ENCODE results near the gene TNS3.
"Not testable (repeated sequence)": the region's sequence is repeated elsewhere in the genome, so short reads cannot be mapped to it uniquely, and the experiment has no call there.

Gene TNS3

DNA sequence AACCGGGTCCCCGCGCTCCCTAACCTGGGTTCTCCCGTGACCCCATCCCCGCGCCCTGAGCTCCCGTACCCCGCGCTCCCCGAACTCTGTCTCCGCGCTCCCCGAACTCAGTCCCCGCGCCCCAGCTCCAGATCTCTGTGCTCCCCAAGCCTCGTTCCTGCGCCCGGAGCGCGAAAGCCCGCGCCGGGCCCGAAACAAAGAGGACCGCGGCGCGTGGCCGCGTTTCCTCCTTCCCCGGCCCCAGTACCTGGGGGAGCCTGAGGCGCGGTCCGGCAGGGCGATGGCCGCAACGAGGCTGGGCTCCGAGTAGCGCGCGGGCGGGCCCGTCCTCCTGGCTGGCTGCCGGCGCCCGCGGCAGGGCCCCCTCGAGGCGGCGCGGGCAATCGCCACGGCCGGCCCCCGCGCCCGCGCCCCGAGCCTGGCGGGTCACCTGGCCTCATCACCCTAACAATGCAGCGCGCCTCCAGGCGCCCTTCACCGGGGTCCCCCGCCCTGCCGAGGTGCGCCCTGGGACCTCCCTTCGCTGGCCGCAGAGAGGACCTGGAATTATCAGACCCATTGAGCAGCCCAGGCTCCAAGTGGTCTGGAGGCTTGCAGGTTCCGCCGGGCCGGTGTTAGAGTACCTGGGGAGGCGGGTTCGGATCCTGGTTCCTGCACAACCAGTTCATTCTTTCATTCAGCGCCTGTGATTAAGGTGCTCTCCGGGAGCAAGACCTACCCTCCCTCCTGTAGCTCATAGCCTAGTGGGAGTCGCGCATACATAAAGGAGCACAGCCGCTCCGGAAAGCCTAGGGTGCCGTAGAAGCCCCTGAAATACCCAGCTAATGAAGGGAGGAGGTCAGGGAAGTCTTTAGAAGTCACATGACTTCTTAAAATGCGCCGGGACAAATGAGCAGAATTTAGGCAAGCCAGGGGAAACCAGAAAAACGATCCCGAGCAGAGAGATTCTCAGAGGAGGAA, at the start of gene TNS3:
Gene TNS3, minus strand, starts transcription at position 308 of the 960 bp plus-strand sequence. CDS start 142,475 bp downstream, outside the sequence.
- peak; percentile 53 for DNase-seq

DNA sequence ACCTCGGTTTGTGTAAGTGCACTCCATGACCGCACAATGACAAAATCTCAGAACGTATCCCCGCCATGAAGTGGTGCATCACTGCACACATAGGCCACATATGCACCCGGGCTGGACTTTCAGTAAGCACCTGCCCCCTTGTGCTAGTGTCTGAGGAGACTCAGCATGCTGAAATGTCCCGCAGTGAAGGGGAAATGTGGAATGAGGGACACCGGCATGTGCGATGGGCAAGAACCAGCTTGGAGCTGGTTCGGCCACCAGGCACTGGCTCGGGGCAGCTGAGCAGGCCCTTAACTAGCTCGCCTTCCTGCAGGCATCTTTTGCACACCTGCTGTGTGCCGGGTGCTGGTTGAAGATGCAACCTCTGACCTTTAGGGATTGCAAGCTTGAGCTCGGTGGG, 49.8 kb upstream of the TNS3 start:
- DNase-seq, result no peak

DNA sequence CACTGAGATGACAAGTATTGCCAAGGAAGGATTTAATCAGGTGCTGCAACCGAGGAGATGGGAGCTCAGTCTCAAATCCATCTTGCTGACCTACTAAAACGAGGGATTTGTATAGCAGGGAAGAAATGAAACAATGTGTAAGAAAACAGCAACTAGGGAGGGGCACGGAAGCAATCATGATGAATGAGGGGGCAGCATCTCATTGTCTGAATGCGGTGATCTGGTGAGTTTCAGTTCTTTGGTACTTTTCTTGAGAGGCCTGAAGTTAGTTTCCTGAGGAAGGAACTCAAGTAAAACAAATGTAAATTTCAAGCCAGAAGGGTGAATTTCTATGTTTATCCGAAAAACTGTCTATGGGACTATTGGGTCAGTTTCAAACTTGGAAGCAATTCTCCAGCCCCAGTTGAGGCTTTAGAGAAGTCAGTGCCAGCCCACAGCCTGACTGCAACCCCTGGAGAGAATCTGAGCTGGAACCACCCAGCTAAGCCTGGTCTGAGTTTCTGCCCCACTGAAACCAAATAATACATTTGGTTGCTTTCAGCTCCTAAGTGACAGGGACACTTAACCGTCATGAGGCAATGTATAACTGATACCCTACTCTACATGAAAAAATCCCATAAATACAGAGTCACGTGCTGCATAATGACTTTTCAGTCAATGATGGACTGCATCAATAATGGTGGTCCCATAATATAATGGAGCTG, 45.8 kb upstream of the TNS3 start:
- no peak for DNase-seq

DNA sequence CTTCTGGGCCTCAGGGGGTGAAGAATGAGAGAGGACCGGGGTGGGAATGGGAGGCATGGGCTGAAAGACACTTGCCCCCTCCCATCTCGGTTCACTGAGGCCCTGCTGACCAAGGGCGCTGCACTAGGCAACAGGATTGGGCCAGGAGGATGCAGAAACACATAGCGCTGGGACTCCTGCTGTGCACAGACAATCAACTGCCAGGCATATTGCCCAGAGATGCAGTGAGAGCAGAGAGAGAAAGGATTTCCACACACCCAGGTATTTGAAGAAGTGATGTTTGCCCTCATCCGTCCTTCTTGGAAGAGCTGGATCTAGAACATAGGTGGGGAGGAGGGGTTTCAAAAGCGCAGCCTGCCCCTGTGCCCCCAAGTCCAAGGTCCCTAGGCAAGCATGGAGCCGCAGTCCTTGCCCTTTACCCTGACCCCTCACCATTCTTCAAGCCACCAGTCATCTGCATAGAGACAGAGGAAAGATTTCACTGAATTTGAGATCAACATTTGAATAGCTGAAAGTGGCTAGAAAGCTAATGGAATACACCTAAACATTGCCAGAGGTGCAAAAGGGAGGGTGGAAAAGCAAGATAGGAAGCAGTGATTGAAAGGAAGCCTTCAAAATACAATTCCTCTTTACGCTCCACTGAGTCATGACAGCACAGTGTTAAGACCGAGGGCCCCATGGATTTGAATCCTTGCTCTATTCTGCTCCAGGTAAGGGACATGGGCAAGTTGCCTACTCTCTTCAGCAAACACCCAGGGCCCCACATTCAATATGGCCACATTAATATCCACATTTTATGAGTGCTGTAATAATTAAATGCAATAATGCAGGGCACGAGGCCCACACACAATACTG, 44.2 kb upstream of the TNS3 start:
- DNase-seq, result no peak

GRCh38 chr7:47624689-47625088, 42.8 kb upstream of the TNS3 start:
- no peak for DNase-seq

- DNase-seq, result peak; percentile 89
Measured at GRCh38 chr7:47622946-47623640, 41.2 kb upstream of the TNS3 start.

- no peak for DNase-seq
Measured at GRCh38 chr7:47622586-47622945, 40.7 kb upstream of the TNS3 start.

DNA sequence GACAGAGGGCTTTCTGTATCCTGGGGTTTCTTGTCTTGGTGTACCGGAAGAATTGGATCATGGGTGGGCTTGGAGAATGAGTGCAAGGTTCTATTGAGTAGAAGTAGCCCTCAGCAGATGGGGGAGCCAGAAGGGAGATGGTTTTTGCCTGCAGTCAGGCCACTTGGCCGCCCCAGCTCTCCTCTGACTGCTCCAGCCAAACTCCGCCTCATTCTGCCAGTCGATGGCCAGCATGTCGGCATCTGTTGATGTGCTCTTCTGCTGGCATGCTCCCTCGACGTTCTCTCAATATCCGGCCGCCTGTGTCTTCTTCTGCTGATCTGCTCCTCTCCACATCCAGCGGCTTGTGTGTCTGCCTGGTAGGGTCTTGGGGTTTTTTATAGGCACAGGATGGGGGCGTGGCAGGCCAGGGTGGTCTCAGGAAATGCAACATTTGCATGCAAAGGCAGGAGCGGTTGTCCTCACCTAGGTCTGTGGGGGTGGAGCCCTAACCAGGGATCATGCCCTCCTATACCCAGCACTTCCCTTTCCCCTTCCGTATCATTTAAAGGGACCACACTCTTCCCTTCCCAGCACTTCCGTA, 40.2 kb upstream of the TNS3 start:
- no peak for DNase-seq

DNA sequence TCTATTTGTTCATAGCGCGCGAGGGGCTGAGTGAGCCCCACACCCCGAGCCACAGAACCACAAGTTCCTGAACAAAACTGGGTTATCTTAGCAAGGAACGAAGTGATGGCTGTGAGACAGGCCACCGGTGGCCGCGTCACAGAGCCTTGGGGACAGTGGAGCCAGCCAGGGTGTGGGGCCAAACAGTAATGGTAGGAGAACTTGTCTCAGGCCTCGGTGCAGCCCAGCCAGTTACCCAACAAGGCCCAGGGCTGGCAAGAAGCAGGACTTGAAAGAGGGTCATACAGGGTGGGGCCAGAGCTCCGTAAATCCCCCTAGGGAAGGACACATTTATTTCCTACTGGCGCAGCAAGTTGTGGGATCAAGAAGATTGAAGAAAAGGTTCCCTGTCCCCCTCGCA, 39.4 kb upstream of the TNS3 start:
- no peak for DNase-seq

DNA sequence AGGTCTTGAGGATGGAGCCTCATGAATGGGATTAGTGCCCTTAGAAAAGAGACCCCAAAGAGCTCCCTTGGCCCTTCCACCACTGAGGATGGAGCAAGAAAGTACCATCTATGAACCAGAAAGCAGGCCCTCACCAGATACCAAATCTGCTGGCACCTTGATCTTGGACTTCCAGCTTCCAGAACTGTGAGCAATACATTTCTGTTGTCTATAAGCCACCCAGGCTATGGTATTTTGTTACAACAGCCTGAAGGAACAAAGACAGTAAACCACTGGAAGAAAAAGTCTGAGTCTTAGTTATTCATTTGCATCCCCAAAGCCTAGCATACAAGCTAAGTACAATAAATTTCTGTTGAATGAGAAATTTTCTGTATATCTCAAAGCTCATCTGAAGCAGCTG, 37.9 kb upstream of the TNS3 start:
- no peak for DNase-seq

DNA sequence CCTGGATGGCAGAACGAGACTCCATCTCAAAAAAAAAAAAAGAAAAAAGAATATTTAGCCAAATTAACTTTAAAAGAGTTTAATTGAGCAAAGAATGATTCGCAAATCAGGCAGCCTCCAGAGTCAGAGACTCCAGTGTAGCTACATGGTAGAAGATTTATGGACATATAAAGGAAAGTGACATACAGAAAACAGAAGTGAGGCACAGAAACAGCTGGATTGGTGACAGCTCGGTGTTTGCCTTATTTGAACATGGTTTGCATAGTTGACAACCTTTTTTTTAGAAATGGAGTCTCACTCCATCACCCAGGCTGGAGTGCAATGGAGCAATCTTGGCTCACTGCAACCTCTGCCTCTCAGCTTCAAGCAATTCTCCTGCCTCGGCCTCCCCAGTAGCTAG, 35.2 kb upstream of the TNS3 start:
- no peak for DNase-seq

GRCh38 chr7:47614450-47614849, 32.5 kb upstream of the TNS3 start:
- DNase-seq, result no peak

- DNase-seq, result no peak
Measured at GRCh38 chr7:47611045-47611511, 29.2 kb upstream of the TNS3 start.

- peak; percentile 71 for DNase-seq
Measured at GRCh38 chr7:47610506-47611044, 28.7 kb upstream of the TNS3 start.

DNA sequence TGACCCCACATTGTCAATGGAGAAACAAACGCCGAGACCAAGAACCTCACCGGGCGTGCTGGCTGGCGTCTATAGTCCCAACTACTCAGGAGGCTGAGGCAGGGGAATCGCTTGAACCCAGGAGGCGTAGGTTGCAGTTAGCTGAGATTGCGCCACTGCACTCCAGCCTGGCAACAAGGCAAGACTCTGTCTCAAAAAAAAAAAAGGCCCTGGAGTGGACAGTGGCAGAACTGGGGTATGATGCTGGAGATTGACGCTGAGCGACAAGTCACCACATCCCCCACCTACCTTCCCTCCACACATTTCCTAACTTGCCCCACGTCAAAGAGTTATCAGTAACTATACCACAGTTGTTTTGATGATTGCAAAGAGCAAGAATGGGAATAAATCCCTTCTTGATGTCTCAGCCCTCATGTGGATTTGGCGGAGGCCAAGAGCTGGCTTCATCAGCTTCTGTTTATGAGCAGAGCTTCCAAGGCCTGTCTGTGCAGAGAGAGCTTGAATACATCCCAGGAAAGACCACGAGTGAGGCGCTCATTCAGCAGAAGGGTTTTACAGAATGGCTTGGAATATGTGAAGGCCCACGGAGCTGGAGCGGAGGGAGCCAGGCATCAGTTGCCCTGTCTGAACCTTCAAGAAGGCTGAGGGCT, 28.0 kb upstream of the TNS3 start:
- DNase-seq, result peak; percentile 58

- DNase-seq, result peak; percentile 7
Measured at GRCh38 chr7:47606593-47607046, 24.7 kb upstream of the TNS3 start.

DNA sequence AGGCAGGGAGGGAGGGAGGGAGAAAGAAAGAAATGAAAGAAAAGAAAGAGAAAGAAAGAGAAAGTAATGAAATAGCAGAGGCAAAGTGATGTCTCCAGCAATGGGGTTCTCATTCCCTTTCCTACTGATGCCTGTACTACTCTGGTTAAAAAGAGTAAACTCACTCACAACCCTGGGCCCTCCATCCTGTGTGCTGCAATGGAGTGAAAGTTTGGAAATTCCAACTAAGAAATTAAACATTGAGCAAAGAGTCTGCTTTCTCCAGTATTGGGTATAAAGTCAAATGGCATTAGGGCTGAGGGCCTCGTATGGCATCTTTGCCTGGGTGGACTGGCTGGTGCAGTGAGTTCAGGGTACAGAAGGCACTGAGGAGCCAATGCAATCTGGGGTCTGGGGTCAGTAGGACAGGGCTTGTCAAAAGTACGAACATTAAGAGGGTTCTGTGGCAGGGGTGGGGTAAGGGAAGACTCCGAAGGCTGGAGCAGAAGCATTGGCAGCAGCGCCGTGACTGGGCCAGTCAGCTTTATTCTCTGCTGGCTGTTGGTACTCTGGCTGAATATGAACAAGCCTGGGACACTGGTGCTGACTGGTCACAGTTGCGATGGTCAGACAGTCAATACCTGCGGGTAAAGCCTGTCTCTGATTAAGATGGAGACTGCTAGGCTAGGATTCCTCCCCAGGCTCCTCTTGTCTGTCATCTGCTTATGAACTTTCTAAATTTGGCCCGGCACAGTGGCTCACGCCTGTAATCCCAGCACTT, 24.1 kb upstream of the TNS3 start:
- no peak for DNase-seq

- no peak for DNase-seq
Measured at GRCh38 chr7:47604496-47604890, 22.6 kb upstream of the TNS3 start.

- not testable (repeated sequence) for DNase-seq
Measured at GRCh38 chr7:47603514-47604255, 21.8 kb upstream of the TNS3 start.
